Upper lobe of left lung (tissue), 6 donors: Measurements from ENCODE around the gene SECISBP2. TPM values are rescaled to one million over a fixed set of nuclear protein-coding genes. Genes with fewer than 3 reads are reported as not detected.

ENCODE experiments used
- ATAC-seq, 2 donors: fragments of 200-7000 bp; cut with Tn5 transposase; one replicate each; pipeline ENCODE4 v1.9.1; 2022; ENCODE audit warnings: mild to moderate bottlenecking in 2 of 2, moderate library complexity in 2 of 2; ENCODE audit not compliant: low FRiP score in 2 of 2
- DNase-seq, 2 donors: peaks; one replicate each; pipeline ENCODE4 v3.0.0-alpha.2; 2019 to 2020
- H3K27ac ChIP-seq, 4 donors: fragments of 200-600 bp; sonication (generic); one replicate each; pipeline ENCODE4 v1.5.1; 2016 to 2019
- H3K27me3 ChIP-seq, 4 donors: fragments of 200-600 bp; sonication (generic); one replicate each; pipeline ENCODE4 v1.5.1; 2017 to 2019
- H3K36me3 ChIP-seq, 4 donors: fragments of 200-600 bp; sonication (generic); one replicate each; pipeline ENCODE4 v1.5.1; 2016 to 2019
- H3K4me1 ChIP-seq, 4 donors: fragments of 200-600 bp; sonication (generic); one replicate each; pipeline ENCODE4 v1.5.1; 2018 to 2019
- H3K4me3 ChIP-seq, 4 donors: fragments of 200-600 bp; sonication (generic); one replicate each; pipeline ENCODE4 v1.5.1; 2017 to 2019; ENCODE audit warnings: mild to moderate bottlenecking in 2 of 4, moderate library complexity in 1 of 4
- H3K9me3 ChIP-seq, 4 donors: fragments of 200-600 bp; sonication (generic); one replicate each; pipeline ENCODE4 v1.5.1; 2018 to 2019
- EP300 ChIP-seq, 4 donors: sonication (generic); formaldehyde crosslinking; IDR thresholded peaks; one replicate each; pipeline ENCODE4 v1.5.1; 2017; ENCODE audit warnings: antibody characterized with exemption in 4 of 4, control low read depth in 2 of 4
- POLR2A ChIP-seq, 4 donors: fragments of 450-650 bp; IDR thresholded peaks; one replicate each; pipeline ENCODE4 v1.5.1; 2016 to 2017; ENCODE audit warnings: antibody characterized with exemption in 4 of 4, mild to moderate bottlenecking in 2 of 4
- POLR2AphosphoS5 ChIP-seq, 2 donors: sonication (generic); formaldehyde crosslinking; IDR thresholded peaks; one replicate each; pipeline ENCODE4 v1.5.1; 2017; ENCODE audit warnings: antibody characterized with exemption in 2 of 2
- WGBS, 2 donors: methylation state at CpG; one replicate each; pipeline ENCODE4 v1.1.5; 2017 to 2018; 5-methylcytosine and 5-hydroxymethylcytosine counted together
- total RNA-seq, 6 donors: library from RNA; depleted of rRNA in 4 of 6; stranded (reverse); fragments of >200 nt in 4 of 6; gene quantifications; one replicate each; pipeline versions ENCODE4 v1.1.0 to v1.2.1, GENCODE V29; 2016 to 2021
- TF ChIP-seq, protein P1 (sequence below), 6 experiments: fragments of 450-650 bp in 4 of 6; fragments of 200-600 bp in 2 of 6; sonication (generic) in 2 of 6; IDR thresholded peaks; one replicate each; pipeline ENCODE4 v1.5.1; 2016 to 2019; ENCODE audit warnings: antibody characterized with exemption in 6 of 6
- donor health status: DM: no; HTN: no; CAD: no; lungs with moderate emphysema.
- donor health status: DM: no; HTN: yes; CAD: no; lungs with severe emphysema.

SECISBP2 gene
- total RNA-seq, 6 donors from 2014 or later: 42.0 to 113 (median 60.0) TPM

DNA sequence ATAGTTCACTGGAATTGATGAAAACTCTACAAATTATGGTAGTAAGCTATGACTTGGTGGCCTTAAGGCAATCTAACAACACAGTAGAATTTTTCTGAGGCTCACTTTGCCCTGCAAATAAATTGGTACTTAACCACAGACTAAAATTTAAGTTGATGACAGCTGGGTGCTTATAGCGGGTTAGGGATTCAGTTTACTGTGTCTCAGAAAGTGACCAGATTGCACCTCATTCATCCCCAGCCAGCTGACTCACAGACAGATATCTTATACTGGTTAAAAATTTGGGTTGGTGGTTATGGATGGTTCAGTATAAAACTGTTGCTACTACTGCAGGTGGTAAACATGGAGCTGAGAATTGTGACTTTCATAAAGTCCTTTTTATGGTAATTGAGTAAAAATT, 4.5 kb upstream of the SECISBP2 start:
- no peak for TF ChIP-seq EP300 (IDR thresholded peaks at IDR 0.05)
- TF ChIP-seq, protein P1, sequence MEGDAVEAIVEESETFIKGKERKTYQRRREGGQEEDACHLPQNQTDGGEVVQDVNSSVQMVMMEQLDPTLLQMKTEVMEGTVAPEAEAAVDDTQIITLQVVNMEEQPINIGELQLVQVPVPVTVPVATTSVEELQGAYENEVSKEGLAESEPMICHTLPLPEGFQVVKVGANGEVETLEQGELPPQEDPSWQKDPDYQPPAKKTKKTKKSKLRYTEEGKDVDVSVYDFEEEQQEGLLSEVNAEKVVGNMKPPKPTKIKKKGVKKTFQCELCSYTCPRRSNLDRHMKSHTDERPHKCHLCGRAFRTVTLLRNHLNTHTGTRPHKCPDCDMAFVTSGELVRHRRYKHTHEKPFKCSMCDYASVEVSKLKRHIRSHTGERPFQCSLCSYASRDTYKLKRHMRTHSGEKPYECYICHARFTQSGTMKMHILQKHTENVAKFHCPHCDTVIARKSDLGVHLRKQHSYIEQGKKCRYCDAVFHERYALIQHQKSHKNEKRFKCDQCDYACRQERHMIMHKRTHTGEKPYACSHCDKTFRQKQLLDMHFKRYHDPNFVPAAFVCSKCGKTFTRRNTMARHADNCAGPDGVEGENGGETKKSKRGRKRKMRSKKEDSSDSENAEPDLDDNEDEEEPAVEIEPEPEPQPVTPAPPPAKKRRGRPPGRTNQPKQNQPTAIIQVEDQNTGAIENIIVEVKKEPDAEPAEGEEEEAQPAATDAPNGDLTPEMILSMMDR (IDR thresholded peaks at IDR 0.05): no peak
- TF ChIP-seq POLR2A (IDR thresholded peaks at IDR 0.05): no peak
- TF ChIP-seq POLR2AphosphoS5 (IDR thresholded peaks at IDR 0.05): no peak
- H3K9me3 ChIP-seq: no peaks in the 10 kb centered on the region
- no peak overlapping the region for H3K27ac ChIP-seq
- H3K27me3 ChIP-seq: no peaks in the 10 kb centered on the region
- peaks cover 0 to 2% (median 0%) of the 10 kb centered on the region in 4 donors for H3K36me3 ChIP-seq
- DNase-seq (no peak), ATAC-seq (no peak)
- 67 to 79% methylated on average over 1 of the region's 1 CpG for WGBS, 2 donors
- peak overlapping the region in 1 of 4 donors; percentile 85 for H3K4me3 ChIP-seq
- H3K4me1 ChIP-seq: peaks cover 24 to 57% (median 33%) of the 10 kb centered on the region in 4 donors

DNA sequence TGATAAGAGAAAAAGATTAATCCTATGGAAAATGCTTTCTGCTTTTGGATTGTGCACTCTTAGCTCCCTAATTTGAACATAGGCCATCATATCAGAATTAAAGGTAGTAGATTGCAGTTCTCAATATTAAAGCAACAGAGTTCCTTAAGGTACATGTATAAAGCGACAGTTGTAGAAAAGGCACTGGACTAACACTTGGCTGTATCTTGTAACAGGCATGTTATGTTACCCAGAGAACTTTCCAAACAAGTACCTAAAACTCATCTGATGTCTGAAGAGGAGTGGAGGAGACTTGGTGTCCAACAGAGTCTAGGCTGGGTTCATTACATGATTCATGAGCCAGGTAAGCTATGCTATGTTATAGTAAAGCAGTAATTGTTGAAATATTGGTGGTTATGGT, 3.3 kb upstream of the SECISBP2 start:
- H3K27me3 ChIP-seq: no peaks in the 10 kb centered on the region
- 92 to 100% methylated on average over 1 of the region's 1 CpG for WGBS, 2 donors
- no peak overlapping the region for H3K4me3 ChIP-seq
- no peak overlapping the region for H3K27ac ChIP-seq
- H3K36me3 ChIP-seq: peaks cover 0 to 2% (median 0%) of the 10 kb centered on the region in 4 donors
- ATAC-seq (no peak), DNase-seq (no peak)
- H3K4me1 ChIP-seq: peaks cover 26 to 55% (median 33%) of the 10 kb centered on the region in 4 donors
- no peaks in the 10 kb centered on the region for H3K9me3 ChIP-seq
- TF ChIP-seq POLR2A (IDR thresholded peaks at IDR 0.05) (no peak), POLR2AphosphoS5 (IDR thresholded peaks at IDR 0.05) (no peak), EP300 (IDR thresholded peaks at IDR 0.05) (no peak)
- TF ChIP-seq, protein P1 (IDR thresholded peaks at IDR 0.05): no peak

- H3K36me3 ChIP-seq: peaks cover 0 to 2% (median under 1%) of the 10 kb centered on the region in 4 donors
- no peak overlapping the region for H3K4me3 ChIP-seq
- H3K4me1 ChIP-seq: peaks cover 28 to 58% (median 36%) of the 10 kb centered on the region in 4 donors
- DNase-seq (no peak), ATAC-seq (no peak)
- no peak overlapping the region for H3K27ac ChIP-seq
- no peaks in the 10 kb centered on the region for H3K27me3 ChIP-seq
- TF ChIP-seq POLR2A (IDR thresholded peaks at IDR 0.05) (no peak), EP300 (IDR thresholded peaks at IDR 0.05) (no peak), POLR2AphosphoS5 (IDR thresholded peaks at IDR 0.05) (no peak)
- TF ChIP-seq, protein P1 (IDR thresholded peaks at IDR 0.05): no peak
- H3K9me3 ChIP-seq: no peaks in the 10 kb centered on the region
These were observed 2.8 kb upstream of the SECISBP2 start for GRCh38 chr9:89315482-89315881.

DNA sequence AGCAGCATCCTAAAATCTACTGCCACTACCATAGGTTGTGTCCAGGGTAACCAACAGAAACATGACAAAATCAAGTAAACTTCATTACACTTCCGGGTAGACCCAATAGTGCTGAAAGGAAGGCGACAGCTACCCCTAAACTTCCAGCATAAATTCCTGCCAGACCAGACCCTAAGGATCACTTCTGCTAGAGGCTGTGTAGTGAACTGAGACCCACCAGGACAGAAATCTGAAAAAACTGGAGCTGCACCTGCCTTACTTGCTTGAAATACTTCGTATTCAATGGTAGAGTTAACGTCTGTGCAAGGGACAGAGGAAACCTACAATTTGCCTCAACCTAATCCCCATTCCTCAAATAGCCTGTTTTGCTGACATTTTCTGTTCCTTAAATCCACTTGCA, 1.0 kb upstream of the SECISBP2 start:
- H3K4me1 ChIP-seq: peaks cover 23 to 56% (median 31%) of the 10 kb centered on the region in 4 donors
- ATAC-seq (no peak), DNase-seq (no peak)
- H3K36me3 ChIP-seq: peaks cover 0 to 10% (median 1%) of the 10 kb centered on the region in 4 donors
- peak overlapping the region; percentile 96 to 99 (median 99) for H3K27ac ChIP-seq
- TF ChIP-seq POLR2AphosphoS5 (IDR thresholded peaks at IDR 0.05) (no peak), POLR2A (IDR thresholded peaks at IDR 0.05) (no peak), EP300 (IDR thresholded peaks at IDR 0.05) (no peak)
- TF ChIP-seq, protein P1 (IDR thresholded peaks at IDR 0.05): no peak
- 82 to 85% methylated on average over 4 of the region's 4 CpGs for WGBS, 2 donors
- H3K4me3 ChIP-seq: peak overlapping the region in 1 of 4 donors; percentile 63
- H3K27me3 ChIP-seq: no peaks in the 10 kb centered on the region
- no peaks in the 10 kb centered on the region for H3K9me3 ChIP-seq
